K562 (cell line): Measurements from ENCODE around the gene USP48. TPM values are rescaled to one million over a fixed set of nuclear protein-coding genes. Genes with fewer than 3 reads are reported as not detected.

Experiments used
- CBX3 ChIP-seq, 2 experiments: IDR thresholded peaks; 1 replicate in 1 of 2; 2 replicates in 1 of 2; pipeline ENCODE4 v1.6.1; 2012; ENCODE audit warnings: inconsistent platforms in 2 of 2, low read length in 2 of 2, borderline replicate concordance in 1 of 2, control low read depth in 1 of 2
- SNRNP70 ChIP-seq: fragments of 200-400 bp; formaldehyde crosslinking; optimal IDR thresholded peaks from 2 replicates; pipeline ENCODE3; 2017; ENCODE audit warnings: low read depth, low read length
- SP2 ChIP-seq: IDR thresholded peaks from 2 replicates; pipeline ENCODE4 v1.6.1; 2011; ENCODE audit warnings: mild to moderate bottlenecking, low read depth, low read length, moderate library complexity; ENCODE audit not compliant: poor library complexity, severe bottlenecking; ENCODE audit errors: extremely low read depth
- TEAD1 ChIP-seq, 2 experiments: fragments of 450-650 bp in 1 of 2; sonication (generic) in 1 of 2; formaldehyde crosslinking; IDR thresholded peaks; 2 replicates each; pipeline versions ENCODE4 v1.4.0 to v1.8.0; 2020 to 2022; ENCODE audit warnings: mild to moderate bottlenecking in 2 of 2, missing genetic modification reagents in 1 of 2
- TRIM28 ChIP-seq: fragments of 450-650 bp; IDR thresholded peaks from 2 replicates; pipeline ENCODE4 v1.6.1; 2017
- XRCC3 ChIP-seq: fragments of 450-650 bp; IDR thresholded peaks from 2 replicates; pipeline ENCODE4 v1.6.1; 2017; ENCODE audit warnings: mild to moderate bottlenecking, moderate library complexity
- ZEB2 ChIP-seq: fragments of 450-650 bp; IDR thresholded peaks from 2 replicates; pipeline ENCODE4 v1.6.1; 2016
- ZNF280A ChIP-seq: fragments of 450-650 bp; IDR thresholded peaks from 2 replicates; pipeline ENCODE4 v1.6.1; 2018; ENCODE audit warnings: mild to moderate bottlenecking, low read depth; ENCODE audit not compliant: partially characterized antibody
- ZNF311 ChIP-seq: fragments of 250-450 bp; sonication (Bioruptor Pico); IDR thresholded peaks from 2 replicates; pipeline ENCODE4 v1.4.0; 2020; ENCODE audit warnings: mild to moderate bottlenecking, moderate library complexity
- ZNF347 ChIP-seq: fragments of 450-650 bp; formaldehyde crosslinking; IDR thresholded peaks from 2 replicates; pipeline ENCODE4 v1.4.0; 2020; ENCODE audit warnings: low read depth, mild to moderate bottlenecking, moderate library complexity
- ZNF589 ChIP-seq: fragments of 200-800 bp; sonication (Bioruptor generic); IDR thresholded peaks from 2 replicates; pipeline ENCODE4 v1.6.1; 2016; ENCODE audit warnings: low read depth, missing genetic modification characterization, missing compliant biosample characterization
- ZNF707 ChIP-seq: fragments of 250-450 bp; sonication (Bioruptor Pico); conservative IDR thresholded peaks from 2 replicates; pipeline ENCODE4 v1.8.0; 2022; ENCODE audit warnings: inconsistent platforms, mild to moderate bottlenecking, moderate library complexity
- ZSCAN29 ChIP-seq: fragments of 450-650 bp; IDR thresholded peaks from 2 replicates; pipeline ENCODE4 v1.6.1; 2017
- polyA plus RNA-seq, 8 experiments: library from polyadenylated mRNA; depleted of rRNA in 4 of 8; stranded (reverse) in 5 of 8; unstranded in 3 of 8; fragments of >200 nt; fragmentation: Nextera tagmentation in 2 of 8; fragmentation: Illumina TruSeq in 1 of 8; extraction: Ambion mirVana in 2 of 8; extraction: Trizol in 1 of 8; gene quantifications; 2 replicates each; pipeline versions ENCODE4 v1.2.1 to v1.2.3, GENCODE V29; 2011 to 2014; ENCODE audit warnings: inconsistent platforms in 1 of 8, missing spikeins in 1 of 8
- total RNA-seq, 7 experiments: library from RNA; depleted of rRNA in 6 of 7; stranded (reverse); fragments of >200 nt in 6 of 7; fragmentation: Illumina TruSeq in 2 of 7; extraction: Trizol in 2 of 7; gene quantifications; 2 replicates each; pipeline versions ENCODE4 v1.2.1 to v1.2.3, GENCODE V29; 2011 to 2021; ENCODE audit warnings: low replicate concordance in 1 of 7

USP48 gene
- total and polyA plus RNA-seq, 9 of the 15 experiments (the other 6 are each of a cell fraction or from before 2014, with no cell fraction given) = 23.3 to 123 (median 106) TPM

GRCh38 chr1:21795075-21795474 is 12.1 kb upstream of the USP48 start (continued):
- TF ChIP-seq ZNF707 (peak; percentile 95), ZEB2 (peak; percentile 44; the same call in 1 of the 2 replicates), ZSCAN29 (no peak), ZNF347 (CRISPR knock-in tag) (no peak), ZNF280A (peak; percentile 79), XRCC3 (peak; percentile 67; the same call in 1 of the 2 replicates), SP2 (no peak), TRIM28 (peak; percentile 96), SNRNP70 (no peak), TEAD1 (CRISPR knock-in tag; IDR thresholded peaks at IDR 0.05) (no peak), ZNF311 (CRISPR knock-in tag) (no peak), ZNF589 (CRISPR knock-in tag) (no peak), CBX3 (IDR thresholded peaks at IDR 0.05; ENCODE audit: borderline replicate concordance in 1 of 2, low read length in 2 of 2) (peak in 1 of 2 experiments; percentile 90; a peak in 1 of 3 replicates)
- TF ChIP-seq, all 486 proteins: peak for 12
